Kidney tubule cell (primary cell): ENCODE measurements around the gene SDCBP2.

Experiments
- DNase-seq: peaks from one replicate; pipeline ENCODE4 v3.0.0-alpha.2; 2018; ENCODE audit warnings: low spot score

SDCBP2 gene

GRCh38 chr20:1331101-1331500 is 2.2 kb upstream of the SDCBP2 start:
- no peak for DNase-seq

- peak; percentile 54 for DNase-seq
These were observed 1.3 kb upstream of the SDCBP2 start for GRCh38 chr20:1330075-1330830.

DNA sequence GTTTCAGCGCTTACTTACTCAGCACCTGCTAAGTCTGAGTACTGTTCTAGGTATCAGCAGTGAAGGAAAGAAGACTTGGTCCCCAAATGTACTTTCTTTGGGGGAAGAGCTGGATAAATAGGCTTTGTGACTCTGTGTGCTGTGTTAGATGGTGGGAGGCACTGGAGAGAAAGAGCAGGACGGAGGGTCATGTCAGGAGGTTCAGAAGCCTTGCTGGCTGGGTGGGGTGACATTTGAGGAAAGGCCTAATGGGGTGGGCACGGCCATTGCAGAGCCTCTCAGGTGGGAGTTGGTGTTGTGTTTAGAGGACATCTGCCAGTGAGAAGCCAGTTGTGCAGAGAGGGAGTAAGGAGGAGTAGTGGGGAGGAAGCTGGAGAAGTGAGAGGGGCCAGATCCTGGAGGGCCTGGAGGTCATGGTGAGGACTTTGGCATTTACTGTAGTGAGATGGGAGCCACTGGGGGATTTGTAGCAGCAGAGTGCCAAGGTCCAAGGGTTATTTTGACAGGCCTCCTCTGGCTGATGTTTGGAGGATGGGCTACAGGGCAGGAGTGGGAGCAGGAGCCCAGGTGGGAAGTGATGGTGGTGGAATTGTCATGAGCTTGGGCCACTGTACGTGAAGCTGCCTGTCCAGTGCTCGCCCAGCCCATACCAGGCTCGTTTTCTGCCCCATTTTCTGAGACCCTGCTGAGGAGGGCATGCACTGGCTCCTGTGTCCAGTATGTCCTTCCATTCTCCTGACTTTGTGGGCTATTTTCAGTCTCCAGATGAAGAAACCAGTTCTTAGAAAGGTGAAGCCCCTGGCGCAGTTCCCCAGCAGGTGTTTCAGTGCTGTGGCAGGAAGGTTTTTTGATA is 886 bp downstream of the SDCBP2 start:
- DNase-seq, result no peak

GRCh38 chr20:1327241-1327653 is 1.7 kb downstream of the SDCBP2 start:
- peak; percentile 80 for DNase-seq

- DNase-seq, result no peak
These were observed 2.7 kb downstream of the SDCBP2 start for GRCh38 chr20:1326031-1326930.

DNA sequence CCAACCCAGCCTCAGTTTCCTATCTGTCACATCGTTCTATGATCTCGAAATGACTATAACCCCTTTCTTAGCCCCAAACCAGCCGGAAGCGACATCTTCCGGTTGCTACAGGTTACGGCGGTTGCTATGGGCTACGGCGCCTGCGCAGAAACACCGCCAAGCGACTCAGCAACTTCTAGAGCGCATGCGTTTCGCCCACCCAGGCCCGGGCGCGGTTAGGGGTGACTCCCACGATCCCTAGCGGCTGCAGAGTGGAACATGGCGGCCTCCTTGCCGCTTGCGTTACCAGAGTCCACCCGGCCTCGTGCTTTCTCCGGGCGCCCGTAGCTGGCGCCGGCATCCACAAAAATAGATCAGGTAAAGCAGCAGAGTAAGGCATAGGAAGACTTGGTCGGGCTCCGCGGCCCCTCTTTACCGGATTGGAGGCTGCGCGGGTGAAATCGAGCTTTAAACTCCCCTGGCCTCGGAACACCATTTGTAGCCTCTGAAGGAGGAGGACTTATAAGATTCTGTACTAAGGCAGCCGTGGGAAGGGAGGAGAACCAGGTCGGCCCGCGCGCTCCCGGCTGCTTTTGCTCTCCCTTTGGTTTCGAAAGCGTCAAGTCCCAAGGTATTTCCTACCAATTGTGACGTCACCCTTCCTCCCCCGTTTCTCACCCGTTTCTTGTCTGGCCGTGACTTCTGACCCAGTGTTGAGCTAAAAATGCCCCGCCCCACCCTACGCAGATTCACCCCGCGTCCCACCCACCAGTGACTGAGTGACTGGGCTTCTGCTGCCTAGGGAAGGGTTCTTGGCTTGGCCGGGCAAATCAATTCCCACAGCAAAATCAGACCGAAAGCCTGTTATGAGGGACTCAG is 3.5 kb downstream of the SDCBP2 start:
- peak; percentile 97 for DNase-seq

- no peak for DNase-seq
These were observed 4.3 kb downstream of the SDCBP2 start for GRCh38 chr20:1324598-1325172.

GRCh38 chr20:1323830-1324597 is 4.9 kb downstream of the SDCBP2 start:
- no peak for DNase-seq

DNA sequence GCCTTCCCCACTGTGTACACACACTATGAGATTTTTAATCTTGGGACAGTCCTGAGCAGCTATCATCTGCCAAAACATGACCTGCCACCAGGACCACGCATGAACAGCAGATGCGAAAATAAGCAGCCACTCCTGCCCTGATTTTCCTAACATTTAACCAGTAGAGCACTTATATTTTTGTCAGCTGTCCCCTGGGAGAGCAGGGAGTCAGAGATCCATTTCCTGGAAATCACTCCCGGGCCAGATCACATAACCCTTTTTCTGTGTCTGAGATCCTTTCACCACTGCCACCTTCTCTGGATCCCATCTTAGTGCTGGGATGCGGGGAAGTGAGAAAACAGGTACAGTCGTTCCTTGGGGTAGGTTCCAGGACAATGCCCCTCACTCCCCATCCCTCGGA is 5.7 kb downstream of the SDCBP2 start:
- no peak for DNase-seq

GRCh38 chr20:1322511-1323245 is 6.3 kb downstream of the SDCBP2 start:
- no peak for DNase-seq

- no peak for DNase-seq
These were observed 7.3 kb downstream of the SDCBP2 start for GRCh38 chr20:1321654-1321939.

DNA sequence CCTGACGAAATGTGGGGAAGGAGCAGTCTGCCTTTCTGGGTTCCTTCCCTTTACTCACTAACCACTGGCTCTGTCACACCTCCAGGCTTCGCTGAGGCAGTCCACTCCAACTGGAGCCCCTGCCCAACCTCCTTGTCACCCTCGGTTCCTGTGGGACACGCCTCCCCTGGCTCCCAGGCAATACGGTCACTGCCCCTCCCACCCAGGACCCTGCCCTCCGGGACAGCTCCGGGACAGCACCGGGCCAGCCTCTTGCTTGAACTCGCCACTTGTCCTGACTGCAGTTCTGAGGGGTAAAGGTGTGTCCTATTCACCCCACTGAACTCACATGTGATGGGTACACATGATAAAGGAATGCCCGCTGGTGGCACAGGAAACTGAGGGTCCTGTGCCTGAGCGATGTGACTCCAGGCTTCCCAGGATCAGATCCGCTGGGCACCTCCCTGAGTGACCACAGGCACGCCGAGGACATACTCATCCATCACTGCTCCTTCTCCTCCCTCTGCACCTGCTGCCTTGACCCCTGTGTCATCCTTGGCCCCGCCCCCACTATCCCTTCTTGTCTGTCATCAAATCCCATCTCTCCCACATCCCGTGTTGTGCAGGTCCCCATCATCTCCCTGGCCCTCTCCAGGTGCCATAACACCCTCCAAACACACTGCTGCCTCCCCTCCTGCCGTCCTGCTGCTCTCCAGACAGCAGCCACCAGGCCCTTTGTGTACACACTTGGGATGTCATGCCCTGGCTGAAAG is 7.9 kb downstream of the SDCBP2 start:
- no peak for DNase-seq

- DNase-seq, result no peak
These were observed 8.9 kb downstream of the SDCBP2 start for GRCh38 chr20:1320016-1320415.

DNA sequence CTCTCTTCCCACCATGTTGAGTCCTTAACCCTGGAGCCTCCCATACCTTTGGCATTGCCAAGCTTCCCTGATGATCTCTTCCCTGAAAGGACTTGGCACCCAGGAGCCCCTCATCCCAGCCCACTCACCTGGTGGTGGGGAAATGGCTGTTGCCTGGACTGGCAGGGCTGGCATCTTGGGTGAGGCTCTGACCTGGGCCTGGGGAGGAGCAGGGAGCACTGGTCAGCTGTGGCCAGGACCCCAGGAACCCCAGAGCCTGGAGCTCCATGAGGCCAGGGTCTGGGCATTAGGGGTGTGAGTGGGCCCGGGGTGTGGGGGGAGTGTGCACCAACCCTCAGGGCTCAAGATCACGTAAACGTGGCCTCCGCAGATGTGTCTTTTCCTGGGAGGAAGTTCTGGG is 9.5 kb downstream of the SDCBP2 start:
- DNase-seq, result no peak

GRCh38 chr20:1319051-1319450 is 9.9 kb downstream of the SDCBP2 start:
- peak; percentile 31 for DNase-seq

DNA sequence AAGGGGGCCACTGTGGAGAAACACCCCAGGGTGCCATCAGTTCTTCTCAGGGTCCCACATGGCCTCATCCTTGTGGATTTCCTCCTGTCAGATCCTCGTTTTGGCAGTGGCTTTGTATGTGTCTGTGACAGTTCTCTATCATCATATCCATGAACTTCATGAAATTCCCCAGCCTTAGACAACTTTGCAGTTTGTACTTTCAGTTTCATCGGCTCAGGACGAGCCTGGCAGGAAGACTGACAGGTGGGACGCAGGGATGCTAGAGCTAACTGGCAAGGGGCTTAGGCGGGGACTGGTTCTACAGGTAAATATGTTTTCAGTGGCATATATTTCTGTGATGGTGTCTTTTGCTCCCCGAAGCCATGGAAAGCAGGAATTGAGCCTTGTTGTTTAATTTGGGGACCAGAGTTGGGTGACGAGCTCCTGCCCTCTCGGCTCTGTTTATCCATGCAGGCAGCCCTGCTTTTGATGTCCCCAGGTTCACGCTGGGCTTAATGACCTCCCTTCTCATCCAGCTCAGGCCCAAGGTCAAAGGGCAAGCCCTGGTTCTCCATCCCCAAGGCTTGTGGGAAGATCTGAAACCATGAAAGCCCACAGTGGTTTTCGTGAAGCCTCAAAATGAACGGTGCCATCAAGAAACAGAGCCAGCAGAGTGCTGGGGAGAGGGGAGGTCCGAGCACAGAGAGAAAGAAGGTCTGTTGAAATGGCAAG is 11.2 kb downstream of the SDCBP2 start:
- no peak for DNase-seq

GRCh38 chr20:1315804-1316203 is 13.1 kb downstream of the SDCBP2 start:
- no peak for DNase-seq

DNA sequence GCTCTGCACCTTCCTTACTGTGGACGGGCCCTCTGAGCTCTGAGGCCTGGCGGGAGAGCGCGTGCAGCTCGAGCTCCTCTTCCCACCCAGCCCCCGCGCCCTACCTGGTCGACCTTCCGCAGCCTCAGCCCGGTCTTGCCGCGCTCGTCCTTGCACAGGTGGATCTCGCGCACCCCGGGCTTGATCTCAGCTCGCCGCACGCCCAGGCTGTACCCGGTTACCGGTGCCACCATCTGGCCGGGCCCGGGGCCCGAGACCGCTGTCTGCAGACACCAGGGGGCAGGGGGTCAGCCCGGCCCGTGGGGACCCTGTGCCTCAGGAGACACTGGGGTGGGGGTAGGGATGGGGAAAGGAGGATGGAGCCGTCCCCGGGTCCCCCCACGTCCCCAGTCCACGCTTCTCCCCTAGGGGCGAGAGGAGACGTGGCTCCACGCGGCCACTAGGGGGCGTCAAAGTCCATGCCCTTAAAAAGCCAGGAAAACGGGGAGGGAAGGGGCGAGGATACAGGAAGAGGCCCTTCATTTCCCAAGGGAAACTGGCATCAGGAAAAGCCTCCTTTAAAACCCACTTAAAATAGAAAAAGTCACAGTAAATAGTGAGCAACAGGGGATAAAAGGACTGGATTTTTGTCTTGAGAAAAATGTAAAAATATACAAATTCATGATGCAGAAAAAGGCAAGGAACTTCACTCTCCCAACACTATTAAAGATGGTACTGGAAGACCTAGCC is 15.5 kb downstream of the SDCBP2 start:
- peak; percentile 70 for DNase-seq
